A673 (cell line): ENCODE results near the gene ADCY6.

Source experiments
- CTCF ChIP-seq: fragments of 300-800, 200-600 bp; sonication (generic); conservative IDR thresholded peaks from 2 replicates; pipeline ENCODE4 v1.5.1; 2017; ENCODE audit warnings: low read depth, mild to moderate bottlenecking, antibody characterized with exemption, low read length, moderate library complexity, mixed read lengths
- EZH2 ChIP-seq: fragments of 200-600 bp; sonication (generic); IDR thresholded peaks from 2 replicates; pipeline ENCODE4 v1.6.1; 2017; ENCODE audit warnings: borderline replicate concordance, low read depth, mild to moderate bottlenecking, mixed read lengths, antibody characterized with exemption, low read length; ENCODE audit not compliant: poor library complexity, severe bottlenecking

- no peak for TF ChIP-seq CTCF
- no peak for TF ChIP-seq EZH2
Observed at GRCh38 chr12:48771588-48772112, 17.2 kb downstream of the ADCY6 start.
